Transverse colon (tissue), 3 donors: ENCODE data around the gene GIPC3.

Experiments used
- EP300 ChIP-seq: sonication (generic); formaldehyde crosslinking; IDR thresholded peaks from one replicate; pipeline ENCODE4 v1.6.1; 2017; ENCODE audit warnings: antibody characterized with exemption, low read depth
- POLR2A ChIP-seq: fragments of 450-650 bp; IDR thresholded peaks from one replicate; pipeline ENCODE4 v1.6.1; 2016; ENCODE audit warnings: antibody characterized with exemption, mild to moderate bottlenecking, moderate library complexity
- TF ChIP-seq, protein P1 (sequence below), 5 experiments: fragments of 200-600 bp in 3 of 5; fragments of 450-650 bp in 2 of 5; sonication (generic) in 3 of 5; IDR thresholded peaks; 1 replicate in 2 of 5; 2 replicates in 3 of 5; pipeline ENCODE4 v1.5.1; 2016 to 2017; ENCODE audit warnings: antibody characterized with exemption in 5 of 5, inconsistent platforms in 3 of 5, mild to moderate bottlenecking in 2 of 5, moderate library complexity in 1 of 5

- TF ChIP-seq, protein P1, sequence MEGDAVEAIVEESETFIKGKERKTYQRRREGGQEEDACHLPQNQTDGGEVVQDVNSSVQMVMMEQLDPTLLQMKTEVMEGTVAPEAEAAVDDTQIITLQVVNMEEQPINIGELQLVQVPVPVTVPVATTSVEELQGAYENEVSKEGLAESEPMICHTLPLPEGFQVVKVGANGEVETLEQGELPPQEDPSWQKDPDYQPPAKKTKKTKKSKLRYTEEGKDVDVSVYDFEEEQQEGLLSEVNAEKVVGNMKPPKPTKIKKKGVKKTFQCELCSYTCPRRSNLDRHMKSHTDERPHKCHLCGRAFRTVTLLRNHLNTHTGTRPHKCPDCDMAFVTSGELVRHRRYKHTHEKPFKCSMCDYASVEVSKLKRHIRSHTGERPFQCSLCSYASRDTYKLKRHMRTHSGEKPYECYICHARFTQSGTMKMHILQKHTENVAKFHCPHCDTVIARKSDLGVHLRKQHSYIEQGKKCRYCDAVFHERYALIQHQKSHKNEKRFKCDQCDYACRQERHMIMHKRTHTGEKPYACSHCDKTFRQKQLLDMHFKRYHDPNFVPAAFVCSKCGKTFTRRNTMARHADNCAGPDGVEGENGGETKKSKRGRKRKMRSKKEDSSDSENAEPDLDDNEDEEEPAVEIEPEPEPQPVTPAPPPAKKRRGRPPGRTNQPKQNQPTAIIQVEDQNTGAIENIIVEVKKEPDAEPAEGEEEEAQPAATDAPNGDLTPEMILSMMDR (IDR thresholded peaks at IDR 0.05), result no peak
- TF ChIP-seq POLR2A (no peak), EP300 (no peak)
Observed at GRCh38 chr19:3578390-3578789, 6.9 kb upstream of the GIPC3 start.
